Measurements from ENCODE around the gene SLC6A11.

The SLC6A11 gene

GRCh38 chr3:10816019-10816862, at the start of gene SLC6A11:
SLC6A11 (plus strand) TSS chr3:10816228; CDS start chr3:10816266, 38 bp downstream.
- peaks cover 5% of the 10 kb centered on the region for H3K9me3 Mint-ChIP-seq
- peaks cover 20% of the 10 kb centered on the region for H3K27me3 Mint-ChIP-seq

GRCh38 chr3:10768708-10769394, 47.2 kb upstream of the SLC6A11 start:
- Mint-ChIP-seq H3K36me3 (no peaks in the 10 kb centered on the region), H3K9me3 (no peaks in the 10 kb centered on the region), H3K27me3 (peaks cover 12% of the 10 kb centered on the region), H3K4me1 (no peaks in the 10 kb centered on the region), H3K27ac (no peak overlapping the region), H3K4me3 (no peak overlapping the region)

More at GRCh38 chr3:10816019-10816862, at the start of gene SLC6A11:
- no peaks in the 10 kb centered on the region for H3K4me1 Mint-ChIP-seq
- H3K27ac Mint-ChIP-seq: no peak within 1 kb of the TSS
- H3K36me3 Mint-ChIP-seq: no peaks in the 10 kb centered on the region
- H3K4me3 Mint-ChIP-seq: no peak within 1 kb of the TSS

GRCh38 chr3:10770547-10770946, 45.5 kb upstream of the SLC6A11 start:
- Mint-ChIP-seq H3K27me3 (peaks cover 13% of the 10 kb centered on the region), H3K9me3 (no peaks in the 10 kb centered on the region), H3K27ac (no peak overlapping the region), H3K4me3 (no peak overlapping the region), H3K36me3 (no peaks in the 10 kb centered on the region), H3K4me1 (no peaks in the 10 kb centered on the region)

- Mint-ChIP-seq H3K4me1 (no peaks in the 10 kb centered on the region), H3K27ac (no peak overlapping the region), H3K36me3 (no peaks in the 10 kb centered on the region), H3K27me3 (peaks cover 13% of the 10 kb centered on the region), H3K4me3 (no peak overlapping the region), H3K9me3 (no peaks in the 10 kb centered on the region)
Observed at GRCh38 chr3:10770981-10771380, 45.0 kb upstream of the SLC6A11 start.

- Mint-ChIP-seq H3K27me3 (peaks cover 14% of the 10 kb centered on the region), H3K4me1 (no peaks in the 10 kb centered on the region), H3K36me3 (no peaks in the 10 kb centered on the region), H3K27ac (no peak overlapping the region), H3K4me3 (no peak overlapping the region), H3K9me3 (no peaks in the 10 kb centered on the region)
Observed at GRCh38 chr3:10771486-10772270, 44.4 kb upstream of the SLC6A11 start.

- no peak overlapping the region for H3K27ac Mint-ChIP-seq
- peaks cover 16% of the 10 kb centered on the region for H3K27me3 Mint-ChIP-seq
- H3K9me3 Mint-ChIP-seq: no peaks in the 10 kb centered on the region
- H3K4me3 Mint-ChIP-seq: no peak overlapping the region
- no peaks in the 10 kb centered on the region for H3K36me3 Mint-ChIP-seq
- no peaks in the 10 kb centered on the region for H3K4me1 Mint-ChIP-seq
Observed at GRCh38 chr3:10772271-10773161, 43.5 kb upstream of the SLC6A11 start.

GRCh38 chr3:10774129-10774670, 41.8 kb upstream of the SLC6A11 start:
- peaks cover 17% of the 10 kb centered on the region for H3K27me3 Mint-ChIP-seq
- no peaks in the 10 kb centered on the region for H3K4me1 Mint-ChIP-seq
- H3K36me3 Mint-ChIP-seq: no peaks in the 10 kb centered on the region
- H3K9me3 Mint-ChIP-seq: no peaks in the 10 kb centered on the region
- H3K27ac Mint-ChIP-seq: no peak overlapping the region
- no peak overlapping the region for H3K4me3 Mint-ChIP-seq

GRCh38 chr3:10774825-10775224, 41.2 kb upstream of the SLC6A11 start:
- no peaks in the 10 kb centered on the region for H3K4me1 Mint-ChIP-seq
- H3K9me3 Mint-ChIP-seq: no peaks in the 10 kb centered on the region
- H3K4me3 Mint-ChIP-seq: no peak overlapping the region
- H3K36me3 Mint-ChIP-seq: no peaks in the 10 kb centered on the region
- H3K27ac Mint-ChIP-seq: no peak overlapping the region
- H3K27me3 Mint-ChIP-seq: peaks cover 19% of the 10 kb centered on the region

- no peak overlapping the region for H3K4me3 Mint-ChIP-seq
- no peaks in the 10 kb centered on the region for H3K9me3 Mint-ChIP-seq
- no peaks in the 10 kb centered on the region for H3K36me3 Mint-ChIP-seq
- H3K4me1 Mint-ChIP-seq: no peaks in the 10 kb centered on the region
- H3K27ac Mint-ChIP-seq: no peak overlapping the region
- peaks cover 15% of the 10 kb centered on the region for H3K27me3 Mint-ChIP-seq
Observed at GRCh38 chr3:10775259-10775658, 40.8 kb upstream of the SLC6A11 start.

GRCh38 chr3:10775828-10776227, 40.2 kb upstream of the SLC6A11 start:
- H3K27ac Mint-ChIP-seq: no peak overlapping the region
- H3K4me3 Mint-ChIP-seq: no peak overlapping the region
- peaks cover 16% of the 10 kb centered on the region for H3K27me3 Mint-ChIP-seq
- H3K36me3 Mint-ChIP-seq: no peaks in the 10 kb centered on the region
- H3K9me3 Mint-ChIP-seq: no peaks in the 10 kb centered on the region
- H3K4me1 Mint-ChIP-seq: no peaks in the 10 kb centered on the region

GRCh38 chr3:10777627-10778026, 38.4 kb upstream of the SLC6A11 start:
- Mint-ChIP-seq H3K27ac (no peak overlapping the region), H3K27me3 (peaks cover 14% of the 10 kb centered on the region), H3K4me1 (no peaks in the 10 kb centered on the region), H3K9me3 (no peaks in the 10 kb centered on the region), H3K4me3 (no peak overlapping the region), H3K36me3 (no peaks in the 10 kb centered on the region)

GRCh38 chr3:10778492-10779292, 37.3 kb upstream of the SLC6A11 start:
- no peaks in the 10 kb centered on the region for H3K4me1 Mint-ChIP-seq
- H3K27me3 Mint-ChIP-seq: peaks cover 13% of the 10 kb centered on the region
- H3K27ac Mint-ChIP-seq: no peak overlapping the region
- no peak overlapping the region for H3K4me3 Mint-ChIP-seq
- H3K9me3 Mint-ChIP-seq: no peaks in the 10 kb centered on the region
- H3K36me3 Mint-ChIP-seq: no peaks in the 10 kb centered on the region

- Mint-ChIP-seq H3K27me3 (peaks cover 8% of the 10 kb centered on the region), H3K27ac (no peak overlapping the region), H3K9me3 (no peaks in the 10 kb centered on the region), H3K36me3 (no peaks in the 10 kb centered on the region), H3K4me3 (no peak overlapping the region), H3K4me1 (no peaks in the 10 kb centered on the region)
Observed at GRCh38 chr3:10779293-10779805, 36.7 kb upstream of the SLC6A11 start.

- Mint-ChIP-seq H3K4me1 (no peaks in the 10 kb centered on the region), H3K36me3 (no peaks in the 10 kb centered on the region), H3K27ac (no peak overlapping the region), H3K4me3 (no peak overlapping the region), H3K27me3 (peaks cover 13% of the 10 kb centered on the region), H3K9me3 (no peaks in the 10 kb centered on the region)
Observed at GRCh38 chr3:10780243-10780642, 35.8 kb upstream of the SLC6A11 start.

Data from activated naive CD4-positive, alpha-beta T cell treated with anti-CD3 and anti-CD28 coated beads, Interleukin-2, amount 50 U/mL, for 24 hours (primary cell).